Colonic mucosa (tissue), 4 donors: ENCODE measurements around the gene HSD11B1L. TPM values are rescaled to one million over a fixed set of nuclear protein-coding genes. Genes with fewer than 3 reads are reported as not detected.

Source experiments
- DNase-seq: peaks from one replicate; pipeline ENCODE4 v3.0.0-alpha.2; 2020
- H3K27ac ChIP-seq: fragments of 200-600 bp; one replicate; pipeline ENCODE4 v1.8.0; 2021
- H3K27me3 ChIP-seq: fragments of 200-600 bp; one replicate; pipeline ENCODE4 v1.8.0; 2021
- H3K36me3 ChIP-seq: fragments of 200-600 bp; one replicate; pipeline ENCODE4 v1.8.0; 2021
- H3K4me1 ChIP-seq: fragments of 200-600 bp; one replicate; pipeline ENCODE4 v1.8.0; 2021; ENCODE audit warnings: mild to moderate bottlenecking
- H3K4me3 ChIP-seq: fragments of 200-600 bp; one replicate; pipeline ENCODE4 v1.8.0; 2021
- H3K9ac ChIP-seq, 2 donors: one replicate each; pipeline ENCODE4 v1.7.0; 2013; ENCODE audit warnings: control low read depth in 2 of 2, low read depth in 2 of 2, low read length in 2 of 2
- H3K9me3 ChIP-seq: fragments of 200-600 bp; one replicate; pipeline ENCODE4 v1.8.0; 2021
- CTCF ChIP-seq: fragments of 200-600 bp; IDR thresholded peaks from one replicate; pipeline ENCODE4 v1.8.0; 2022; ENCODE audit warnings: antibody characterized with exemption, mild to moderate bottlenecking
- intact Hi-C: fragments of 100-400 bp; cut with DNase I; formaldehyde crosslinking; loops from one replicate; pipeline ENCODE4 v1.14.1; 2022
- total RNA-seq, 2 donors: library from RNA; stranded (reverse); fragmentation: NEBNext Ultra II Directional in 1 of 2; extraction: Animal tissue kit (Norgen Biotek cat#: 25700) in 1 of 2; gene quantifications; one replicate each; pipeline ENCODE4 v1.2.1, GENCODE V29; 2021
- donor health status: healthy.
- donor health status: DM: no; HTN: no; CAD: no.
- donor health status: DM: no; HTN: no; CAD: no.

HSD11B1L gene
- total RNA-seq, 2 donors from 2014 or later = 3.2 to 3.4 TPM

DNA sequence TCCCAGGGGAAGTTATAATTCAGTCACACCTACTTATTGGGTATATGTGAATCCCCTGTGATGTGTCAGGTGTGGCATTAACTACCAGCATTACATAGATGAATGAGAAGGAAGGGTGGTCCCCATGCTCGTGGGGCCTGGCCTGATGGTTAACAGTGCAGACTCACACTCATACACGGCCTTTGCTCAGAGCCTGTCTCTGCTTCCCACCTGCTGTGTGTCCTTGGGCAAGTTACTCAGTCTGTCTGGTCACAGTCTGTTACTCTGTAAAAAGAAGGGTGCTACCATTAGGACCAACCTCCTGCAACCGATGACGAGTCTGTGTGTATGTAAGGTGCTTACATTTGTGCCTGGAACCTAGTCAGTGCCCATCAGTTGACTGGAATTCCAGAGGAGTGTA lies 34.1 kb upstream of the HSD11B1L start:
- Histone ChIP-seq H3K9ac (no peak overlapping the region), H3K4me1 (no peaks in the 10 kb centered on the region), H3K36me3 (peaks cover 26% of the 10 kb centered on the region), H3K27ac (no peak overlapping the region), H3K27me3 (no peaks in the 10 kb centered on the region), H3K9me3 (no peaks in the 10 kb centered on the region), H3K4me3 (no peak overlapping the region)
- intact Hi-C loops = no loop called here
- no peak for TF ChIP-seq CTCF
- DNase-seq = no peak

GRCh38 chr19:5648464-5648863 lies 32.4 kb upstream of the HSD11B1L start:
- Histone ChIP-seq H3K36me3 (peaks cover 32% of the 10 kb centered on the region), H3K27me3 (no peaks in the 10 kb centered on the region), H3K4me1 (no peaks in the 10 kb centered on the region), H3K9ac (no peak overlapping the region), H3K27ac (no peak overlapping the region), H3K9me3 (no peaks in the 10 kb centered on the region), H3K4me3 (no peak overlapping the region)
- intact Hi-C loops = no loop called here
- DNase-seq = no peak
- no peak for TF ChIP-seq CTCF

DNA sequence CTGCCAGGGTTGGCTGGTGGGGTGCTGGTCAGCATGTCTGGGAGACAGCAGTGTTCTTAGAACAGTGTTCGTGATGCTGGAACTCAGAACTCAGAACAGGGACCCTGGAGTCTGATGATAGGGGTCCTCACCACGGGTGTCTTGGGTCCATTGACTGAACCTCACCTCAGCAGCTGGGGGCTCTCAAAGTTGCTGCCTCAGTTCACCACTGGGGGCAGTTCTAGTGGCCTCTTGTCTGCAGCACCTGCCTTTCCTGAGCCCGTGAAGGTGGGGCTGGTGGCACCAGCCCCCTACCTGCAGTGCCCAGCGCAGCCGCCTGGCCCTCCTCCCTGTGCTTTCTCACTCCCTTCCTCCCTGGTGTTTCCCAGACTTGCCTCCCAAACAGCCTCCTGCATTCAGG lies 29.5 kb upstream of the HSD11B1L start:
- H3K9ac ChIP-seq = no peak overlapping the region
- H3K9me3 ChIP-seq = no peaks in the 10 kb centered on the region
- H3K4me1 ChIP-seq = no peaks in the 10 kb centered on the region
- H3K27ac ChIP-seq = no peak overlapping the region
- intact Hi-C loops = no loop called here
- H3K27me3 ChIP-seq = no peaks in the 10 kb centered on the region
- no peak for DNase-seq
- no peak overlapping the region for H3K4me3 ChIP-seq
- TF ChIP-seq CTCF = no peak
- peaks cover 19% of the 10 kb centered on the region for H3K36me3 ChIP-seq

DNA sequence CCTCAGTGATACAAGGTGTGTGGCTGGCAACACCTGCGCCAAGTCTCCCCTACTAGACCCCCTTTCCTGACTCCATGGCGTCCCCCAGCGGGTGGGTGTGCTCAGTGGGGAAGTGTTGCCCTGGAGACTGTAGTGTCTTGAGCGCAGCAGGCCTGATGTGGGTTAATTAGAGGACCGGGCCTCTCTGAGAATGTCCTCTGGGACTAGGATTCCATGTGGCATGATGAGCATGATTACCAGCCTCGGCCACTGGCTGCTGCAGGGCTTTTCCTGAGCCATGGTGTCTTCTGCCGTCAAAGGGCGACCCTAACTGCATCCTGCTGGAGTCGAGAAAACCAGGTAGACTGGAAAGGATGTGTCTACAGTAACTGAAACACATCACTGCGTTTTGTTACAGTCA lies 28.6 kb upstream of the HSD11B1L start:
- Histone ChIP-seq H3K27ac (no peak overlapping the region), H3K9ac (no peak overlapping the region), H3K9me3 (no peaks in the 10 kb centered on the region), H3K27me3 (no peaks in the 10 kb centered on the region), H3K4me3 (no peak overlapping the region), H3K36me3 (peaks cover 19% of the 10 kb centered on the region), H3K4me1 (no peaks in the 10 kb centered on the region)
- no peak for TF ChIP-seq CTCF
- intact Hi-C loops = no loop called here
- no peak for DNase-seq

DNA sequence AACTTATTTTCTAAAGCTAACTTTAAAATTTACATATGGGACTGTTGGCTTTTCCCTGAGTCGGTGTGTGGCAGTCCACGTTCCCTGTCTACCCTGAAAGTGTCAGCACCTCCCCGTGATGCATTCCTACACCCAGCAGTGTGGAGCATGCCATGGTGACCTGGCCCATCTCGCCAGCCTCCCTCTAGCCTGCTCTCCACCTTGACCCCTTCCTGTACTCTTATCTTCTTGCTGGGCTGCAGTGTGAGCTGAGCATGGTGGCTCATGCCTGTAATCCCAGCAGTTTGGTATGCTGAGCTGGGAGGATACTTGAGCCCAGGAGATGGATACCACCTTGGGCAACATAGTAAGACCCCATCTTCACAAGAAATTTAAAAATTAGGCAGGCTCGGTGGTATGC lies 25.9 kb upstream of the HSD11B1L start:
- Histone ChIP-seq H3K36me3 (peaks cover 25% of the 10 kb centered on the region), H3K4me1 (no peaks in the 10 kb centered on the region), H3K9me3 (no peaks in the 10 kb centered on the region), H3K4me3 (no peak overlapping the region), H3K27me3 (no peaks in the 10 kb centered on the region), H3K9ac (no peak overlapping the region), H3K27ac (no peak overlapping the region)
- TF ChIP-seq CTCF = no peak
- intact Hi-C loops = no loop called here
- DNase-seq = no peak

GRCh38 chr19:5655412-5655811 lies 25.4 kb upstream of the HSD11B1L start:
- intact Hi-C loops = no loop called here
- TF ChIP-seq CTCF = no peak
- Histone ChIP-seq H3K4me3 (no peak overlapping the region), H3K9me3 (no peaks in the 10 kb centered on the region), H3K9ac (no peak overlapping the region), H3K27ac (no peak overlapping the region), H3K4me1 (no peaks in the 10 kb centered on the region), H3K27me3 (no peaks in the 10 kb centered on the region), H3K36me3 (peaks cover 28% of the 10 kb centered on the region)
- DNase-seq = no peak
